ENCODE results near the gene BIRC2. TPM values are rescaled to one million over a fixed set of nuclear protein-coding genes. Genes with fewer than 3 reads are reported as not detected.

BIRC2 gene
- total RNA-seq, 1 experiment from 2014 or later: 36.1 TPM

DNA sequence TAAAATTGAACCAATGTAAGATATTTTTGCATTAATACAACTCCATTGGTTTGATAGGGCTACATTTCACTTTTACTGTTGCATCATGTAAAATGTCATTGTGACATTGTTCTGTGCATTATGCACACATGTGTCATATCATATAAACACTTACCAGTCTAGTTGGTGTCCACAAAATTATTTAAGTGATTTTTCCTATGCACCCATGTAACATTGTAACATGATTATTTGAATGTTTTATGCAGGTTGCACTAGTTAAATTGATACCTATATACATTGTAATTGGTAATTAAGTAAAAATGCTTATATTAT lies 39.3 kb upstream of the BIRC2 start:
- H3K36me3 ChIP-seq (ENCODE audit: low read depth, low read length): no peaks in the 10 kb centered on the region
- H3K9ac ChIP-seq (ENCODE audit: low read length): no peak overlapping the region
- H3K4me2 ChIP-seq (ENCODE audit: low read length): no peak overlapping the region; the same call in 1 of the 2 replicates
- no peak for DNase-seq
- CTCF ChIA-PET: no interaction called here
- TF ChIP-seq EZH2phosphoT487 (IDR thresholded peaks at IDR 0.05; ENCODE audit: borderline replicate concordance, low read length): no peak
- TF ChIP-seq EZH2 (IDR thresholded peaks at IDR 0.05; ENCODE audit: low read length, unreplicated experiment): no peak
- TF ChIP-seq, protein P1, sequence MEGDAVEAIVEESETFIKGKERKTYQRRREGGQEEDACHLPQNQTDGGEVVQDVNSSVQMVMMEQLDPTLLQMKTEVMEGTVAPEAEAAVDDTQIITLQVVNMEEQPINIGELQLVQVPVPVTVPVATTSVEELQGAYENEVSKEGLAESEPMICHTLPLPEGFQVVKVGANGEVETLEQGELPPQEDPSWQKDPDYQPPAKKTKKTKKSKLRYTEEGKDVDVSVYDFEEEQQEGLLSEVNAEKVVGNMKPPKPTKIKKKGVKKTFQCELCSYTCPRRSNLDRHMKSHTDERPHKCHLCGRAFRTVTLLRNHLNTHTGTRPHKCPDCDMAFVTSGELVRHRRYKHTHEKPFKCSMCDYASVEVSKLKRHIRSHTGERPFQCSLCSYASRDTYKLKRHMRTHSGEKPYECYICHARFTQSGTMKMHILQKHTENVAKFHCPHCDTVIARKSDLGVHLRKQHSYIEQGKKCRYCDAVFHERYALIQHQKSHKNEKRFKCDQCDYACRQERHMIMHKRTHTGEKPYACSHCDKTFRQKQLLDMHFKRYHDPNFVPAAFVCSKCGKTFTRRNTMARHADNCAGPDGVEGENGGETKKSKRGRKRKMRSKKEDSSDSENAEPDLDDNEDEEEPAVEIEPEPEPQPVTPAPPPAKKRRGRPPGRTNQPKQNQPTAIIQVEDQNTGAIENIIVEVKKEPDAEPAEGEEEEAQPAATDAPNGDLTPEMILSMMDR (conservative IDR thresholded peaks at IDR 0.05; ENCODE audit: low read depth, low read length): no peak
- no peak overlapping the region; the same call in 1 of the 2 replicates for H3K27ac ChIP-seq (ENCODE audit: low read length)
- no peaks in the 10 kb centered on the region for H4K20me1 ChIP-seq (ENCODE audit: low read length)
- no peaks in the 10 kb centered on the region for H3K79me2 ChIP-seq (ENCODE audit: low read length)
- H2AFZ ChIP-seq (ENCODE audit: low read length): no peak overlapping the region
- BruUV-seq (replicated peaks): no TSS peak
- POLR2A ChIA-PET (ENCODE audit: unreplicated experiment): no interaction called here
- H3K27me3 ChIP-seq (ENCODE audit: low read length): no peaks in the 10 kb centered on the region
- peaks cover 8% of the 10 kb centered on the region; the same call in 1 of the 2 replicates for H3K9me3 ChIP-seq (ENCODE audit: low read length)
- intact Hi-C loops (cut with micrococcal nuclease): loop anchor here (5.0 kb wide), 1 partner anchor 40 kb away; the partner anchor contains the start of gene BIRC2
- no peaks in the 10 kb centered on the region for H3K9me2 ChIP-seq (replicated peaks; ENCODE audit: low read length)
- peaks cover 37% of the 10 kb centered on the region for H3K4me1 ChIP-seq (ENCODE audit: insufficient read depth, low read length)
- no peak for ATAC-seq
- H3K4me3 ChIP-seq (ENCODE audit: low read length): no peak overlapping the region
- peaks cover 10% of the 10 kb centered on the region for H3F3A ChIP-seq (ENCODE audit: low read length, unreplicated experiment)

DNA sequence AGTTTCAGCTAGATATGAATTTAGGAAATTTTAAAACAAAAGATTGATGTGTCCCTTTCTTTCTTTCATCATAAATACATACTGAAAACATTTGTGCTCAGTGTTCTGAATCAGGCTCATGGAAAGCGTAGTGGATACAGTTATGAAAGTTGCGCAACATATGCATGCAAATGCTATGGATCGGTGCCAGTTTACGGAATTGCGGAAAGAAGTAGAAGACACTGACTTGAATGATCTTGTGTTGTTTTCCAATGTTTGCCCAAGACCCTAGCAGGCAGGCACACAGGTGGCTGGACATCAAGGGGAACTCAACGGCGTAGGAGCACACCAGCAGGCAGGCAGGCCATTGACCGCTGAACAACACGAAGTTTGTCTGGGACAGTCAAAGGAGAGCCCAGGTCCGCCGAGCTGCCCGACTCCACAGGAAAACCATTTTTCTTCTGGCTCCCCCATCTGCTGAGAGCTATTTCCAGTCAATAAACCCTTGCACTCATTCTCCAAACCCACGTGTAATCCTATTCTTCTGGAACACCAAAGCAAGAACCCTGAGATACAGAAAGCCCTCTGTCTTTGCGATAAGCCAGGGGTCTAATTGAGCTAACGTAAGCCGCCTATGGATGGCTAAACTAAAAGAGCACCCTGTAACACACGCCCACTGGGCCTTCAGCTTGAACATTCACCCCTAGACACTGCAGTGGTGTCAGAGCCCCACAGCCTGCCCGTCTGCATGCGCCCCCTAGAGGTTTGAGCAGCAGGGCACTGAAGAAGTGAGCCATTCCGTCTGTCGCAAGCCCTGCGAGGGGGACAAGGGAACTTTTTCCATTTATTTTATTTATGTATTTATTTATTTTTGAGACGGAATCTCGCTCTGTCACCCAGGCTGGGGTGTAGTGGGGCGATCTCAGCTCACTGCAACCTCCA lies 37.1 kb upstream of the BIRC2 start:
- intact Hi-C loops (cut with micrococcal nuclease): loop anchor here (5.0 kb wide), 1 partner anchor 37 kb away; the partner anchor contains the start of gene BIRC2
- ATAC-seq: no peak

More for the DNA sequence above, 37.1 kb upstream of the BIRC2 start:
- H2AFZ ChIP-seq (ENCODE audit: low read length): no peak overlapping the region
- peaks cover 43% of the 10 kb centered on the region for H3K4me1 ChIP-seq (ENCODE audit: insufficient read depth, low read length)
- no peaks in the 10 kb centered on the region for H3K27me3 ChIP-seq (ENCODE audit: low read length)
- TF ChIP-seq EZH2 (IDR thresholded peaks at IDR 0.05; ENCODE audit: low read length, unreplicated experiment): no peak
- TF ChIP-seq, protein P1 (conservative IDR thresholded peaks at IDR 0.05; ENCODE audit: low read depth, low read length): peak; percentile 43; the same call in 1 of the 2 replicates
- no peak for TF ChIP-seq EZH2phosphoT487 (IDR thresholded peaks at IDR 0.05; ENCODE audit: borderline replicate concordance, low read length)
- BruUV-seq (replicated peaks): no TSS peak
- no peak overlapping the region for H3K9ac ChIP-seq (ENCODE audit: low read length)
- no peaks in the 10 kb centered on the region for H4K20me1 ChIP-seq (ENCODE audit: low read length)
- no peaks in the 10 kb centered on the region for H3K79me2 ChIP-seq (ENCODE audit: low read length)
- no peak for DNase-seq
- no peaks in the 10 kb centered on the region for H3K36me3 ChIP-seq (ENCODE audit: low read depth, low read length)
- H3K4me2 ChIP-seq (ENCODE audit: low read length): no peak overlapping the region
- no peak overlapping the region for H3K4me3 ChIP-seq (ENCODE audit: low read length)
- H3K9me2 ChIP-seq (replicated peaks; ENCODE audit: low read length): no peaks in the 10 kb centered on the region
- H3K9me3 ChIP-seq (ENCODE audit: low read length): no peaks in the 10 kb centered on the region
- H3F3A ChIP-seq (ENCODE audit: low read length, unreplicated experiment): peaks cover 10% of the 10 kb centered on the region
- POLR2A ChIA-PET (ENCODE audit: unreplicated experiment): no interaction called here
- H3K27ac ChIP-seq (ENCODE audit: low read length): no peak overlapping the region
- CTCF ChIA-PET: no interaction called here
